Non-pigmented ciliary epithelial cell (primary cell): Measurements from ENCODE around the gene HMGCS2.
"Not testable (repeated sequence)": the region's sequence is repeated elsewhere in the genome, so short reads cannot be mapped to it uniquely, and the experiment has no call there.

Experiments
- DNase-seq: peaks from one replicate; pipeline ENCODE4 v3.0.0-alpha.2; 2010; ENCODE audit warnings: low read depth

Gene HMGCS2

GRCh38 chr1:119729044-119729443 is 39.7 kb downstream of the HMGCS2 start:
- no peak for DNase-seq

GRCh38 chr1:119727991-119728390 is 40.7 kb downstream of the HMGCS2 start:
- no peak for DNase-seq

- DNase-seq: no peak
These were observed 43.1 kb downstream of the HMGCS2 start for GRCh38 chr1:119725626-119726025.

GRCh38 chr1:119724611-119725218 is 44.0 kb downstream of the HMGCS2 start:
- DNase-seq: no peak

- DNase-seq: no peak
These were observed 46.8 kb downstream of the HMGCS2 start for GRCh38 chr1:119721896-119722295.

GRCh38 chr1:119720866-119721440 is 47.8 kb downstream of the HMGCS2 start:
- no peak for DNase-seq

- DNase-seq: no peak
These were observed 49.7 kb downstream of the HMGCS2 start for GRCh38 chr1:119718972-119719371.

- DNase-seq: no peak
These were observed 50.3 kb downstream of the HMGCS2 start for GRCh38 chr1:119718409-119718808.

- no peak for DNase-seq
These were observed 53.2 kb downstream of the HMGCS2 start for GRCh38 chr1:119715542-119715941.

GRCh38 chr1:119714583-119714982 is 54.1 kb downstream of the HMGCS2 start:
- no peak for DNase-seq

- no peak for DNase-seq
These were observed 54.8 kb downstream of the HMGCS2 start for GRCh38 chr1:119713749-119714456.

- no peak for DNase-seq
These were observed 55.5 kb downstream of the HMGCS2 start for GRCh38 chr1:119713039-119713748.

GRCh38 chr1:119712342-119713038 is 56.2 kb downstream of the HMGCS2 start:
- peak; percentile 52 for DNase-seq

GRCh38 chr1:119711804-119712341 is 56.8 kb downstream of the HMGCS2 start, which contains the start of gene PHGDH:
TSS of gene PHGDH (plus strand) at chr1:119711934. CDS start at chr1:119712023, 89 bp downstream.
- peak; percentile 48 for DNase-seq

GRCh38 chr1:119711356-119711803 is 57.3 kb downstream of the HMGCS2 start:
- not testable (repeated sequence) for DNase-seq

- not testable (repeated sequence) for DNase-seq
These were observed 62.1 kb downstream of the HMGCS2 start for GRCh38 chr1:119706599-119706998.

- no peak for DNase-seq
These were observed 64.8 kb downstream of the HMGCS2 start for GRCh38 chr1:119703666-119704450.

GRCh38 chr1:119702384-119702783 is 66.3 kb downstream of the HMGCS2 start:
- DNase-seq: no peak

GRCh38 chr1:119701659-119702058 is 67.0 kb downstream of the HMGCS2 start:
- no peak for DNase-seq

- DNase-seq: no peak
These were observed 68.4 kb downstream of the HMGCS2 start for GRCh38 chr1:119700326-119700725.
